ENCODE data around the gene ADAMTS6.

Gene ADAMTS6

DNA sequence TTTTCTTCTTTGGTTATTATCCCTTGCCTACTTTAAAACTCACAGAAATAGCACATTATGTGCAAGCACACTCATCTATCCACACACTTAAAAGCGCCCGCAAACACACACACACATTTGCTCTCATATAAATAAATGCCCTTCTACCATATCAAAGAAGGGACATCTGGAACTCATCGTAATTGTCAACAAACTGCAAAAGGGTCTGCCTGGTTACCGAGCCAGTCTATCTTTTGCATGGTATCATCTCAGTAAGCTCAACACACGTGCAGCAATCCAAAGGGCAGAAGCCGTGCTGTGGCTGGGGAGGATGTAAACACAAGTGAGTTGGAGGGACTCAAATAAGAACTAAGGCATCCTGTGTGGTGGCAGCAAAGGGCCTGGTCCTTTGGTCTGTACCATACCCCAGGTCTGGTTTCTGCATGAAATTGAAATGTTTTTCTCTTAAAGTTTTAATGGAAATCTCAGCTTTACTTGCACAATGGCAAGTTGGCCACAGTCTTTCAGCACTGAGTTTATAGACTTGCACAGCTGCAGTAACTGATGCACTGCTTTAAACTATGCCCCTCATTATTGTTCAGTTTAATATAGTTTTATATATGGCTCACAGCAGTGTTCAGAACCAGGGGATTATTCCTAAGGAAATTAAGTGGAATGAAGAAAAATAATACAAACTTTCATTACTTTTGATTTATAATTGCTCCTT is 331.0 kb downstream of the ADAMTS6 start:
- no peak for DNase-seq

DNA sequence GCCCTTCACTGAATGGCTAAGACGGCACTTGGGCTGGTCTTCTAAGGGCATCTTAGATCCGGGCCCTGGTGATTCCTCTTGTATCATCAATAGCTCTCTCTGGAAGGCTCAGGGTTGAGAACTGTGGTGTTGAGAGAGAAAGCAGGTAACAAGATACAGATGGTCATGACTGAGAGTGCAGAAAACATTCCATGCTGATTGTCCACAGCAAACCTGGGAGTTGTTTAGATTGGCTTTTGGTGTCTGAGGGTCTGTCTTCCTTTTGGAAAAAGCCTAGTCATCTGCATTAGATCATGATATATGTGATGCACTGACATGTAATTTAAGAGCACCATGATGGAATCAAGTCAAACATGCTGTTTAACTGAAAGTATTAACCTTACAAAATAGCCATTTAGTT is 331.9 kb downstream of the ADAMTS6 start:
- DNase-seq, result no peak

DNA sequence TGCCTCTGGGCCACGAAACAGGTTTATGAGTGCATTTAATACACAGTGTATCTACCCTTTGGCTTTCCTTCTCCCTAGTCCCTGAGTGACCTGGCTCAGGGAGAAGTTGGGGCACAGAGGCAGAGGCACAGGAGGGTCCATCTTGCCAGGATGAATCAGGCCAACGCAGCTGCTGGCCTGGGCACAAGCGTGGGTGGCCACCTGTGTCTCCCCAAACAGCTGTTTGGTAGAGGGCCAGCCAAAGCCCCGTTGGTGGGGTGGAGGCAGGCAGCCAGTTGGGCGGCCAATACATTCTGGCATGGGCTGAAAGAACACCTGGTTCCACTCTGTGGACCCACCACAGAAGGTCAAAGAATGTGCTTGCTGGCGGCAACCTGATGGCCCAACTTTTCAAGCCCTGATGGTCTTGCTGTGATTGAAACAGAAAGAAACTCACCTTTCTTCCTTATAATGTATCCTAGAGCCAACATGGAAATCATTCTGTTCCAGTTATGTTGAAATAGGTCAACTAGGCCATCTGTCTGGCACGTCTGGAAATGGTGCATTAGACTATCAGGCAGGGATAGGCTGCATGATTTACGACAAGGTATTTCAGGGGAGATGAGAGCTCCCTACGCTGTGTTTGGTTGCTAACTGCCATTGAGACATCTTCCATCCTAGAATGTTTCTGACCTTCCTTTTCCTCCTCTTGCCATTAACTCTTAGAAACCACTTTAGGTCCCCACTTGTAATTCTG is 337.4 kb downstream of the ADAMTS6 start:
- no peak for DNase-seq

DNA sequence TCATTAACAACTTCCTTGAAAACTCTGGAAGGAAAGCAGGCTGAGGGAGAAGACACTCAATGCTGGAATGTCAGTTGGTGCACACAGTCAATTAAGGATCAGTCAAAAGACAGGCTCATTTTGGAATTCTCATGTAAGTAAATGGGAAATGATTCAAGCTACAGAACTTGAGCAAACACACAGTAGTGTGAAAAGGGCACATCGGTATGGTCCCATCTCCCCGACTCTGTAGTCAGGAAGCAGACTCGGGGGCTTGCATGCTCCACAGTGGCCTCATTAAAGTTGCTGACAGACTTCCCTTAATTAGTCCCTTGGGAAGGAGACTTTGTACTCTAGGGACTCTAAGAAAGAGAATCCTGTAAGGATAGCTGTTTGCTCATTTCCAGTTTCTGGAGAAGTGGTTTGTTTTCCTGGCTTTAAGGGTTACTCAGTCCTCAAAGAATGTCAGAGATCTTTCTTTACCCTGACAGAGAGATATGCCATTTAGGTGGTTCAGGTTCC is 339.2 kb downstream of the ADAMTS6 start:
- DNase-seq, result no peak

DNA sequence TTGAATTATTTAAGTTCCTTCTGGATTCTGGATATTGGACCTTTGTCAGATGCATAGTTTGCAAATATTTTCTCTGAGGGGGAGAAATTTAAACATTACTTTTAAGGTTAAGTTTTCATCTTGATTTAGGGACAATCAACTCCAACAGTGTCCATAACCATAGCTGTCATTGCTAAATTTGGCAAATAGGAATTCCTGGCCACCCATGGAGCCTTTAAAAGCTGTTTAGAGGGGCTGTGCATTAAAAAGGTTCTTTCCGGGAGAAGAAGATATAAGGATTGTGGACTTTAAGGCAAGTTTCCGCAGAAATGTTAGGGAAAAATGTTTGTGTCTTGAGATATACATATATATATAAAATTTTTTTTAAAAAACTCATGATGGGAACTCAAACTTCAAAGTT is 339.7 kb downstream of the ADAMTS6 start:
- no peak for DNase-seq

DNA sequence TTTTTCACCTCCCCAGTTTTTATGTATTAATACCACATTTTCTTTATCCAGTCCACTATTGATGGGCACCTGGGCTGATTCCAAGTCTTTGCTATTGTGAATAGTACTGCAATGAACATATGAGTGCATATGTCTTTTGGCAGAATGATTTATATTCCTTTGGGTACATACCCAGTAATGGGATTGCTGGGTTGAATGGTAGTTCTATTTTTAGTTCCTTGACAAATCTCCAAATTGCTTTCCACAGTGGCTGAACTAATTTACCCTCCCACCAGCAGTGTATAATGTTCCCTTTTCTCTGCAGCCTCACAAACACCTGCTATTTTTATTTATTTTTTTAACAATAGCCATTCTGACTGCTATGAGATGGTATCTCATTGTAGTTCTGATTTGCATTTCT is 340.2 kb downstream of the ADAMTS6 start:
- no peak for DNase-seq

- DNase-seq, result no peak
Measured at GRCh38 chr5:65137631-65138030, 344.1 kb downstream of the ADAMTS6 start.

DNA sequence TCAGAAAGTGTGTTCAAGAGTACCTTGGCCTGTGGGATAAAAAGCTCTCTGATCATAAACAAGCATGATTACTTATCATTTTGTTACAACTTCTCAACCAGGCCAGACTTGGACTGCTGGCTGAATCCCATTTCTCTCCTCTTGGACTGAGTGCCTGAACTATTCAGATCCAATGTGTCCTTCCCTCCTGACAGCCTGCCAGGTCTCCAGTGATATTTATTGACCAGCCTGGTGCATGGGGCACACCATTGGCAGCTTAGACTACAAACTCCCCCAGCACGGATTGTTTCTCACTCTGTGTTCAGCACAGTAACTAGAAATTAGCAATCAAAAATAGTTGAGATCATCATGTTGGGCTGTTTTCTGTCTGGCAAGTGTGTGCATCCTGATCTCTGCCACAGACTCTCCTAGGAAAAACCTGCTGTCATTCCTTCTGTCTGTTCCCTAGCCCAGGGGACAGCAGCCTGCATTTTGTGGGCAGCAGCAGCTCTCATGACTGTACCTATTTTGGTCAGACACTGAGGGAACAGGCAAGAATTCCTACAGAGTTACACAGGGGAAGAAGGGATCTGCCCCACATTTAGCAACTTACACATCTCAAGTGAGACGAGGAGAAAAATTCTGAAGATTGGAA is 348.1 kb downstream of the ADAMTS6 start:
- DNase-seq, result peak in 1 of 51 donors; percentile 46

GRCh38 chr5:65132386-65132785 is 349.3 kb downstream of the ADAMTS6 start:
- no peak for DNase-seq

DNA sequence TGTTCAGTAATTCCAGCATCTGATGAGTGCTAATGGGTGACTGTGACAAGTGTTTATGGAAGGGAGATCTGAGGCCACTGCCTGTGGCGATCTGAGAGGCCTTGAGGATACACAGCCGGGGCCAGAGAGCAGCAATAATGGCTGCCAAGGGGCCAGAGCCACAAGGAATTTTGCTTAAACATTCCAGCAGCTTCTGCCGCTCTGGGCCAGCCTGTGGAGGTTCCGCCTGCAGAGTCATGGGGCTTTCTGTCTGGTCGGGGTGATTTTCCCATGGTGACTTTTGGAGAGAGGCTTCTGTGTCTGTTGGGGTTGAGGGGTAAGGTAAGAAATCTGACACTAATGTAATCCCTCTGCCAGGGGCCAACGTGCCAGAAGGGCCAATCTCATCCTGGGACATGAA is 353.5 kb downstream of the ADAMTS6 start:
- DNase-seq, result no peak

DNA sequence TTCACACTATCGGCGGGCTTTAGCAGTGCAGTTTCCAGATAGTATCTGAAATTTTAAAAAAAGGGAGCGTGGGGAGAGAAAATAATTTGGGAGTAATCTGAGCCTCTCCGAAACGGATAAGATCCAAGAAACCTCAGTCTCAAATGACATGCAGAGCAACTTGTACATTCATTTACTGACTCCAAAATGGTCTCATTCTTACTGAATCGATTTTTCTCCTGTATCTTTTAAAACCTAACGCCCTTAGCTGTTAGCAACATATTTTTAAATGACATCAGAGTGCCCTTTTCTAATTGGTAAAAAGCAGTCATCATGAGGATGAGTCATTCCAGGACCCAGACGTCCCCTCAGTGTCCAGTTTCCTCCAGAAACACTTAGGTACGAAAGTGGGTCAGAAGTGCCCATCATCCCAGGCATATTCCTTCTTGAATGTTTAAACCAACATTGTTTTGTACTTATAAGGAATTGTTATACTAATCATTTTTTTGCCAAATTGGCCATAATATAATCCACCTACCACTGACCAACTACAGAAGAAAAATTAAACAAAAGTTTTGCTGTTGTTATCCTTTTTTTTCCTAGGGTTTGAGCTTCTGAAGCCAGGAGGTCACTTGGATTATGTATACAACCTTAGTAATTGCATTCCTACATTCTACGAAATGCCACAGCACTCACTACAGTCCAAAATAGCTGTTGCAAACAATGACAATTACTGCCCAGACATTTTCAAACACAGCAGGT is 354.4 kb downstream of the ADAMTS6 start:
- DNase-seq, result no peak

- peak in 1 of 51 donors; percentile 69 for DNase-seq
Measured at GRCh38 chr5:65126542-65127069, 355.1 kb downstream of the ADAMTS6 start.

DNA sequence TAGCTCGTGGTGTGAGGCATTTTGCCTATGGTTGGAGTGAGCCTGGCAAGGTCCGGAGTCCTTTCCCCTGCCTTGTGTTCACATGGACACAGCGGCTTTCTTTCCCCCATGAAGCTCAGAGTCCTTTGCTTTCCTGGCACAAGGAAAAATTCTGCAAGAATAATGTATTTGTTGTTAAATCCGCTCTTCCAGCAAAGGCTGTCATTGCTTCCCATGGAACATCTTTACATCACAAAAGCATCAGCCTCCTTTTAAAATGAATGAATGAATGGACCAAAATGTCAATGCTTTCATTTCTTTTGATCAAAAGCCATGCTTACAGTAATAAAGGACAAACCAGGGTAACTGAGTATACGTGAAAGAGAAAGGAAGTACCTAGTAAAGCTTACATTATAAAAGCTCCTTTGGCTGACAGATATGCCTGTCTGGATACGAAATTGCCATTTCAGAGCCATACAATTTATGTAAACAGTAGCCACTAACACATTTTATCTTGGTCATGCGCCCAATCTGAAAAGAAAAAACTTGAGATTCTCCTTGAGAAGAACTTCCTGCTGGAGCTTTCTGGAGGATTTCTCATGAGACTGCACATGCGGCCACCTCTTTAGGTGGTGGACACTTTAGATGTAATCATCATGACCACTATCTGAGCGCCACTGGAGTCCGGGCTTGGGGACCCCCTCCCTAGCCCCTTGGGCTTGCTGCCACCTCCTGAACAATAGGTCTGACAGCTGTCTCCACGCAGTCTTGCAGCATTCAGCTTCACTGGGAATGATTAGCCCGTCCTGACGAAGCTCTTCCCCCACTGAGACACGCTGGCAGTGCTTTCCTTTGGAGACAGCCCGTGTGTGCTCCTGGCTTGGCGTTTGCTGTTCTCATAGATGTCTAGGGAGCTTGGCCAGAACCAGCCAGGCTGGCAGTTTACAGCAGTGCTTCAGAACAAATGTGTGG is 355.9 kb downstream of the ADAMTS6 start:
- DNase-seq, result peak in 11 of 51 donors; percentile 1 to 69 (median 9)

DNA sequence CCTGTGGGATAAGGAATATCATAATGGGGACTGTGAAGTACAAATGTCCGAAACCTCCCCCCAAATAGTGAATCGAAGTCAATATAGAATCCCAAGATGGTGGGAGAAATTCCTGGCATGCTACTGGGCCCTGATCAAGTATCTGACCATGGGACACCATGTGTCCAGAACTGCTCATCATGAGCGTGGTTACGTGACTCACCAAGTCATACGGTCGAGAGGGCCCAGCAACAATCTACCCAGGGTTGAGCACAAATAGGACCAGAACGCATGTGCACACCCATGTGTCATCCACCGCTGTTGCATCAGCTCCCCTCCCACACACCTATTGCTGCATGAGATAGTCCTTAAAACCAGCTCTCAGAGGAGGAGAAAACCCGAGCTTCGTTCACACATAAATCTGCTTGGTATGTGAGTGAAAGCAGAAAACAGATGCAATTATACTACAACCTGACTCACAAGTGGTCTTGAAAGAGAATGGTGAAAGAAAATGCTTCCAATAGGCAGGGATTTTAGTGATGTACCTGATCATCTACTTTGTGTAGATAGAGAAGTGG is 359.8 kb downstream of the ADAMTS6 start:
- no peak for DNase-seq

DNA sequence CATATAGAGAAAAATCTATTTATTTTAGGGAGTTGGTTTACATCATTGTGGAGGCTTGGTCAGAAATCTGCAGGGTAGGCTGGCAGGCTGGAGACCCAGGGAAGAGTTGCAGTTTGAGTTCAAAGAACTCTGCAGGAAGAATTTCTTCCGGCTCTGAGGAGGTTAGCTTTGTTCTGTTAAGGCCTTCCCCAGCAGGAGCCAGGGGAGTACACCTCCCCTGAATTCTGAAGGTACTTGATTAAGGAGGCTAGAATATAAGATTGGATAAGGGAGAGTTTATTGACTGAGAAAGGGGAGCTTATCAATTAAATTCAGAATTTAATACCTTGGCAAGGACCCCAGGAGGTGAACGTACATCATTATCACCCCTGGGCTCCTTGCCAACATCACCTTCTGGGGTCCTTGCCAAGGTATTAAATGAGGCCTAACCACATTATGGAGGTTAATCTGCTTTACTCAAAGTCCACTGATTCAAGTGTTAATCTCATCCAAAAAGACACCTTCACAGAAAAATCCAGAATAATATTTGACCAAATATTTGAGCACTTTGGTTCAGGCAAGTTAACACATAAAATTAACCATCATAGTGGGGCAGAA is 361.3 kb downstream of the ADAMTS6 start:
- DNase-seq, result no peak

GRCh38 chr5:65117525-65117924 is 364.2 kb downstream of the ADAMTS6 start:
- no peak for DNase-seq

DNA sequence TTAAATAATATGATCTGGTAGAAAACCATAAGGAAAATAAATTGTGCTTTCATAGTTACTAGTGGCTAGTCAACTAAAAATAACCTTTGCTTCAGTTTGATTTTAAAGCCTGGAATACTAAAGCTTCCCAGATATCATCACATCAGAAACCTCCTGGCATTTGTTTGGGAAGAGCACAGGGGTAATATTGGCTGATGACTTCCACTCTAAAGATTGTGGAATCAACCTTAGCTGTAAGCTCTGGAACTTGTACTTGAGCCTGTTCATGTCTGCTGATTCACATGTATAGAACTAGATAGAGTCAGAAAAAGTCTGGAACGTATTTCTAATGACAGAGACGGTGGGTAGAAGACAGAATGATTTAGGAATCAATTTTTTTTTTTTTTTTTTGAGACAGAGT is 367.9 kb downstream of the ADAMTS6 start:
- no peak for DNase-seq

GRCh38 chr5:65111961-65112658 is 369.6 kb downstream of the ADAMTS6 start:
- no peak for DNase-seq

Data from hypothalamus (tissue), 51 donors.